ENCODE data around the gene EFHC2. TPM values are rescaled to one million over a fixed set of nuclear protein-coding genes. Genes with fewer than 3 reads are reported as not detected.

The EFHC2 gene
- total and polyA plus RNA-seq, 2 of the 8 experiments (the other 6 are each of a cell fraction or from before 2014, with no cell fraction given) = 1.8 to 3.4 TPM

GRCh38 chrX:44261286-44261685 lies 82.2 kb downstream of the EFHC2 start (continued):
- TF ChIP-seq CTCF (IDR thresholded peaks at IDR 0.05; ENCODE audit: control extremely low read depth in 1 of 3, insufficient read depth in 1 of 3, low read depth in 1 of 3, low read length in 3 of 3) = no peak
- no peak for TF ChIP-seq RAD21 (IDR thresholded peaks at IDR 0.05 in 1 of 2, conservative IDR thresholded peaks at IDR 0.05 in 1 of 2; ENCODE audit: low read depth in 2 of 2, low read length in 2 of 2)
- no peak for TF ChIP-seq KDM5A (IDR thresholded peaks at IDR 0.05; ENCODE audit: low read length)
